B cell (primary cell): ENCODE measurements around the gene MTHFR. TPM values are rescaled to one million over a fixed set of nuclear protein-coding genes. Genes with fewer than 3 reads are reported as not detected.
A peak's percentile ranks its signal among the peaks of the same experiment; 100 is the strongest.

ENCODE experiments used
- ATAC-seq: fragments of 200-7000 bp; cut with Tn5 transposase; one replicate; pipeline ENCODE4 v1.10.0; 2021; ENCODE audit warnings: low read depth, mild to moderate bottlenecking, moderate number of reproducible peaks, moderate library complexity
- CTCF ChIA-PET: fragments of 350-600 bp; sonication (Branson Sonifier 250); formaldehyde crosslinking; loops from one replicate; lab custom pipeline; 2021; ENCODE audit warnings: antibody characterized with exemption, inconsistent platforms; lab: Charles Lee
- POLR2A ChIA-PET: fragments of 350-600 bp; sonication (Branson Sonifier 250); formaldehyde crosslinking; loops from one replicate; lab custom pipeline; 2021; ENCODE audit warnings: antibody characterized with exemption; lab: Charles Lee
- DNase-seq: peaks from one replicate; pipeline ENCODE4 v3.0.0; 2013
- H2AFZ ChIP-seq: 2 replicates; pipeline ENCODE4 v1.6.1; 2012; ENCODE audit warnings: mild to moderate bottlenecking, low read depth, low read length; ENCODE audit not compliant: insufficient read depth, poor library complexity, severe bottlenecking
- H3K27ac ChIP-seq, 2 donors: 1 replicate in 1 of 2; 2 replicates in 1 of 2; pipeline ENCODE4 v1.5.1; 2012 to 2013; ENCODE audit warnings: low read length in 2 of 2, mild to moderate bottlenecking in 2 of 2, moderate library complexity in 1 of 2
- H3K27me3 ChIP-seq, 4 experiments: fragments of 200-600 bp in 1 of 4; sonication (generic) in 1 of 4; replicated peaks in 1 of 4; 1 replicate in 2 of 4; 2 replicates in 2 of 4; pipeline versions ENCODE4 v1.6.1 to v1.7.0; 2013 to 2016; ENCODE audit warnings: low read length in 3 of 4, mild to moderate bottlenecking in 2 of 4, mixed read lengths in 1 of 4, moderate library complexity in 1 of 4; ENCODE audit not compliant: insufficient read depth in 4 of 4, control insufficient read depth in 3 of 4; ENCODE audit errors: control extremely low read depth in 1 of 4
- H3K36me3 ChIP-seq, 2 experiments: replicated peaks in 1 of 2; 1 replicate in 1 of 2; 2 replicates in 1 of 2; pipeline versions ENCODE4 v1.6.1 to v1.7.1; 2013; ENCODE audit warnings: low read length in 1 of 2; ENCODE audit not compliant: insufficient read depth in 2 of 2, control insufficient read depth in 1 of 2; ENCODE audit errors: control extremely low read depth in 1 of 2, extremely low read depth in 1 of 2
- H3K4me1 ChIP-seq, 2 donors: fragments of 200-600 bp in 1 of 2; sonication (generic) in 1 of 2; 1 replicate in 1 of 2; 2 replicates in 1 of 2; pipeline versions ENCODE4 v1.5.1 to v1.6.1; 2013 to 2017; ENCODE audit warnings: low read length in 2 of 2; ENCODE audit not compliant: control insufficient read depth in 2 of 2, insufficient read depth in 2 of 2
- H3K4me2 ChIP-seq: replicated peaks from 2 replicates; pipeline ENCODE3; 2012; ENCODE audit warnings: mild to moderate bottlenecking, low read depth, low read length; ENCODE audit not compliant: poor library complexity, severe bottlenecking
- H3K4me3 ChIP-seq, 5 experiments: fragments of 200-600 bp in 1 of 5; sonication (generic) in 1 of 5; 1 replicate in 3 of 5; 2 replicates in 2 of 5; pipeline versions ENCODE4 v1.5.1 to v1.7.0; 2011 to 2016; ENCODE audit warnings: low read length in 4 of 5, mild to moderate bottlenecking in 4 of 5, low read depth in 2 of 5, control low read depth in 1 of 5, moderate library complexity in 1 of 5; ENCODE audit not compliant: insufficient read depth in 1 of 5; ENCODE audit errors: control extremely low read depth in 1 of 5, extremely low read depth in 1 of 5
- H3K79me2 ChIP-seq: fragments of 200-600 bp; sonication (generic); one replicate; pipeline ENCODE4 v1.6.0; 2016; ENCODE audit warnings: low read length; ENCODE audit not compliant: control insufficient read depth, insufficient read depth
- H3K9ac ChIP-seq: fragments of 200-600 bp; sonication (generic); 2 replicates; pipeline ENCODE4 v1.6.1; 2017; ENCODE audit warnings: mild to moderate bottlenecking, low read length, moderate library complexity
- H3K9me3 ChIP-seq, 3 donors: one replicate each; pipeline versions ENCODE4 v1.6.1 to v1.7.1; 2013; ENCODE audit warnings: low read length in 2 of 3; ENCODE audit not compliant: control insufficient read depth in 2 of 3, insufficient read depth in 1 of 3; ENCODE audit errors: control extremely low read depth in 1 of 3
- H4K20me1 ChIP-seq: 2 replicates; pipeline ENCODE4 v1.6.0; 2012; ENCODE audit warnings: mild to moderate bottlenecking, low read length; ENCODE audit not compliant: insufficient read depth, control insufficient read depth, poor library complexity, severe bottlenecking
- H3K27ac Mint-ChIP-seq: one replicate; pipeline ENCODE4 v1.8.0; 2021; ENCODE audit warnings: mixed read lengths
- H3K27me3 Mint-ChIP-seq: one replicate; pipeline ENCODE4 v1.8.0; 2021; ENCODE audit warnings: mixed read lengths
- H3K4me1 Mint-ChIP-seq: one replicate; pipeline ENCODE4 v1.8.0; 2021; ENCODE audit warnings: mixed read lengths
- H3K4me3 Mint-ChIP-seq: one replicate; pipeline ENCODE4 v1.8.0; 2021; ENCODE audit warnings: mixed read lengths
- H3K9me3 Mint-ChIP-seq: one replicate; pipeline ENCODE4 v1.8.0; 2022; ENCODE audit warnings: mixed read lengths; ENCODE audit not compliant: insufficient read depth
- CTCF ChIP-seq: fragments of 200-600 bp; IDR thresholded peaks from one replicate; pipeline ENCODE4 v1.8.0; 2022; ENCODE audit warnings: antibody characterized with exemption, mild to moderate bottlenecking
- EZH2 ChIP-seq: IDR thresholded peaks from 2 replicates; pipeline ENCODE4 v1.6.1; 2012; ENCODE audit warnings: borderline replicate concordance, low read depth, mild to moderate bottlenecking, moderate library complexity, low read length; ENCODE audit not compliant: insufficient read depth, poor library complexity, severe bottlenecking
- WGBS: methylation state at CpG from one replicate; pipeline ENCODE4 v1.1.5; 2013; ENCODE audit warnings: missing lambda C conversion rate; ENCODE audit not compliant: insufficient coverage; 5-methylcytosine and 5-hydroxymethylcytosine counted together
- intact Hi-C: fragments of 100-400 bp; cut with micrococcal nuclease; formaldehyde crosslinking; loops from one replicate; pipeline ENCODE4 v1.10.0; 2022
- polyA plus RNA-seq: library from polyadenylated mRNA; depleted of rRNA; stranded (reverse); fragments of >200 nt; gene quantifications from 2 replicates; pipeline ENCODE4 v1.2.3, GENCODE V29; 2012
- total RNA-seq, 2 donors: library from RNA; stranded (reverse); fragments of 120-200 nt in 1 of 2; gene quantifications; 1 replicate in 1 of 2; 2 replicates in 1 of 2; pipeline versions ENCODE4 v1.2.3 to v1.2.4, GENCODE V29; 2013 to 2022

The MTHFR gene
- total and polyA plus RNA-seq, 2 donors (not counting 1 experiment from before 2014, with no cell fraction given), result 35.8 to 114 TPM

DNA sequence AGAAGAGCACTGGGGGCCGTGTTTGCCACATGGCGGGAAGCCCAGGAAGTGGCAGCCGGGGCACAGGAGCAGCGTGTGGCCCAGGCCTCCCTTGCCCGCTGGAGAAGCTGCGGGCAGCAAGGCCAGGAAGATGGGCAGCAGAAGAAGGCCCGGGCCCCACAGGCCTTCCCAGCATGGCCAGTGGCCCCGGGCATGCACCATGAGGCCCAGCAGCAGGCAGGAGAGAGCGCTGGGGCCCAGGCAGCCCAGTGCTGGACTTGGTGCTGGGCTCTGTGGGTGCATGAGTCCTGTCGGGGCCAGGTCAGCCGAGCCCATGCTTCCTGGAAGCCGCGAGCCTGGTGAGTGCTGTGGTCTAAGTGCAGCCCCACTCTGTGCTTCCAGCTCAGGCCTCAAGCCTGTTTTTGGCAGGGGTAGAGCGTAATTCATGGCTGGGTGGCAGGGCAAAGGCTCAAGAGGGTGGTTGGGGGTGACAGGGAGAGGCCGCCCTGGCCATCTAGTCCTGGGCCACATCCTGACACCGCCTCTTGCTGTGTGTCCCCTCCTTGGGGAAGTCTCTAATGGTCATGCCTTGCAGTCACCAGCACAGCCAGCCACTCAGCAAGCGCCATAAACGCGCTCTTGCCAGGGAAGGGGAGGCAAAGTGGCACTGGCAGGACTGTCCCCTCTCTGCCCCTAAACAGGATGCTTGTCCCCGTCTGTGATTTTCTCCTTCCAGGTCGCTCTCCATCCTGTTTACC lies 21.3 kb downstream of the MTHFR start:
- H3K4me2 ChIP-seq, result peak overlapping the region; percentile 86
- Mint-ChIP-seq H3K27ac (no peak overlapping the region), H3K9me3 (no peaks in the 10 kb centered on the region), H3K27me3 (no peaks in the 10 kb centered on the region), H3K4me1 (peaks cover 26% of the 10 kb centered on the region), H3K4me3 (peak overlapping the region; percentile 68)
- peaks cover 0 to under 1% of the 10 kb centered on the region in 2 experiments for H3K36me3 ChIP-seq
- intact Hi-C loops, result loop anchor here (2.0 kb wide), 1 partner anchor 30 kb away; no protein-coding TSS in a partner anchor
- TF ChIP-seq EZH2, result no peak
- TF ChIP-seq CTCF, result no peak
- peak overlapping the region; percentile 53 for H2AFZ ChIP-seq
- H3K79me2 ChIP-seq, result no peaks in the 10 kb centered on the region
- H4K20me1 ChIP-seq, result no peaks in the 10 kb centered on the region
- DNase-seq (no peak), ATAC-seq (no peak)
- ChIA-PET CTCF (interaction anchor here (0.6 to 3.9 kb wide), 12 partner anchors 10 to 1580 kb away, joined by 3 to 26 read pairs (median 3); partner anchors contain the start of genes CLCN6 and MTHFR), POLR2A (no interaction called here)
- H3K27me3 ChIP-seq, result no peaks in the 10 kb centered on the region
- peaks cover 19 to 23% of the 10 kb centered on the region in 2 donors for H3K4me1 ChIP-seq
- peak overlapping the region in 4 of 5 experiments; percentile 23 to 50 (median 36) for H3K4me3 ChIP-seq
- WGBS, result 76% methylated on average over 18 of the region's 21 CpGs
- peak overlapping the region in 1 of 2 donors; percentile 26 for H3K27ac ChIP-seq
- H3K9me3 ChIP-seq, result no peaks in the 10 kb centered on the region
- H3K9ac ChIP-seq, result peak overlapping the region; percentile 53

DNA sequence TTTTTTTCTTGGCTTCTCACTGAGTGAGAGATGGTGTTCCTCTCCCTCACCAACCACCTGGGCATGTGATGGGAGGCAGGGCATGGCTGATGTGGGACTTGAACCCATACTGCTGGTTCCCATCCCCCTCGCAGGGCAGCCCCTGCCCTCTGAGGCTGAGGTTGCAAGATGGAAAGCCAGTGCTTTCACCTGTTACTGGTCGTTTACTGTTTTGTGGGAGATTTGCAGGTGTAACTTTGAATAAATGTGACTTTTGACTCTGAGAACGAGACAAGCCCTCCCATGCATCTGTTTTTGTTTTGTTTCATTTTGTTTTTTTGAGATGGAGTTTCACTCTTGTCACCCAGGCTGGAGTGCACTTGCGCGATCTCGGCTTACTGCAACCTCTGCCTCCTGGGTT lies 22.2 kb downstream of the MTHFR start:
- H4K20me1 ChIP-seq, result no peaks in the 10 kb centered on the region
- Mint-ChIP-seq H3K27me3 (no peaks in the 10 kb centered on the region), H3K4me3 (no peak overlapping the region), H3K4me1 (peaks cover 26% of the 10 kb centered on the region), H3K27ac (peak overlapping the region; percentile 26), H3K9me3 (no peaks in the 10 kb centered on the region)
- WGBS, result 84% methylated on average over 6 of the region's 6 CpGs
- H3K79me2 ChIP-seq, result no peaks in the 10 kb centered on the region
- TF ChIP-seq CTCF, result no peak
- no peak for TF ChIP-seq EZH2
- ChIA-PET POLR2A (no interaction called here), CTCF (no interaction called here)
- DNase-seq (no peak), ATAC-seq (no peak)
- H3K4me3 ChIP-seq, result no peak overlapping the region
- H3K4me1 ChIP-seq, result peaks cover 19 to 23% of the 10 kb centered on the region in 2 donors
- no peak overlapping the region for H3K27ac ChIP-seq
- no peak overlapping the region for H2AFZ ChIP-seq
- no peaks in the 10 kb centered on the region for H3K27me3 ChIP-seq
- H3K4me2 ChIP-seq, result no peak overlapping the region
- H3K9me3 ChIP-seq, result no peaks in the 10 kb centered on the region
- no peaks in the 10 kb centered on the region for H3K36me3 ChIP-seq
- no peak overlapping the region for H3K9ac ChIP-seq
- intact Hi-C loops, result no loop called here
